CD4-positive, alpha-beta T cell (primary cell): ENCODE measurements around the gene NEGR1. TPM values are rescaled to one million over a fixed set of nuclear protein-coding genes. Genes with fewer than 3 reads are reported as not detected.

ENCODE experiments used
- ATAC-seq: fragments of 200-7000 bp; cut with Tn5 transposase; one replicate; pipeline ENCODE4 v1.10.0; 2022; ENCODE audit warnings: mild to moderate bottlenecking; ENCODE audit not compliant: poor library complexity
- CTCF ChIA-PET: fragments of 350-600 bp; sonication (Branson Sonifier 250); formaldehyde crosslinking; loops from one replicate; lab custom pipeline; 2021; ENCODE audit warnings: antibody characterized with exemption, inconsistent platforms; lab: Charles Lee
- POLR2A ChIA-PET: fragments of 350-600 bp; sonication (Branson Sonifier 250); formaldehyde crosslinking; loops from one replicate; lab custom pipeline; 2021; ENCODE audit warnings: antibody characterized with exemption, inconsistent platforms; lab: Charles Lee
- DNase-seq, 14 experiments: peaks; one replicate each; pipeline ENCODE4 v3.0.0-alpha.2; 2013 to 2020; ENCODE audit warnings: mixed read lengths in 2 of 14
- H3K27ac ChIP-seq, 2 donors: one replicate each; pipeline versions ENCODE4 v1.5.1 to v1.7.0; 2013; ENCODE audit warnings: low read length in 2 of 2, low read depth in 1 of 2, mild to moderate bottlenecking in 1 of 2
- H3K27me3 ChIP-seq, 2 experiments: 1 replicate in 1 of 2; 2 replicates in 1 of 2; pipeline versions ENCODE4 v1.6.1 to v1.7.0; 2013; ENCODE audit warnings: low read length in 2 of 2, control low read depth in 1 of 2, mild to moderate bottlenecking in 1 of 2, moderate library complexity in 1 of 2; ENCODE audit not compliant: insufficient read depth in 2 of 2, control insufficient read depth in 1 of 2
- H3K36me3 ChIP-seq: one replicate; pipeline ENCODE4 v1.6.1; 2013; ENCODE audit warnings: low read length, control low read depth; ENCODE audit not compliant: insufficient read depth
- H3K4me1 ChIP-seq: one replicate; pipeline ENCODE4 v1.6.1; 2013; ENCODE audit warnings: low read length, control low read depth; ENCODE audit not compliant: insufficient read depth
- H3K4me3 ChIP-seq: one replicate; pipeline ENCODE4 v1.5.1; 2013; ENCODE audit warnings: mild to moderate bottlenecking, low read length, moderate library complexity
- H3K9me3 ChIP-seq, 2 experiments: 1 replicate in 1 of 2; 2 replicates in 1 of 2; pipeline versions ENCODE4 v1.6.1 to v1.7.0; 2013; ENCODE audit warnings: low read length in 2 of 2, mild to moderate bottlenecking in 2 of 2, control low read depth in 1 of 2, moderate library complexity in 1 of 2; ENCODE audit not compliant: control insufficient read depth in 1 of 2, insufficient read depth in 1 of 2
- H3K27ac Mint-ChIP-seq: one replicate; pipeline ENCODE4 v1.8.0; 2020; ENCODE audit warnings: mixed read lengths
- H3K27me3 Mint-ChIP-seq: one replicate; pipeline ENCODE4 v1.8.0; 2021; ENCODE audit warnings: mixed read lengths
- H3K36me3 Mint-ChIP-seq: one replicate; pipeline ENCODE4 v1.8.0; 2021; ENCODE audit warnings: low read depth, mixed read lengths
- H3K4me1 Mint-ChIP-seq: one replicate; pipeline ENCODE4 v1.8.0; 2021; ENCODE audit warnings: low read depth, mixed read lengths
- H3K4me3 Mint-ChIP-seq: one replicate; pipeline ENCODE4 v1.8.0; 2020; ENCODE audit warnings: mild to moderate bottlenecking, mixed read lengths
- H3K9me3 Mint-ChIP-seq: one replicate; pipeline ENCODE4 v1.8.0; 2020; ENCODE audit warnings: mixed read lengths
- intact Hi-C, 2 experiments: fragments of 100-400 bp; cut with DNase I in 1 of 2; cut with micrococcal nuclease in 1 of 2; formaldehyde crosslinking; loops; one replicate each; pipeline versions ENCODE4 v1.15.1 to v1.9.0; 2023 to 2025; cut with DNase I, micrococcal nuclease
- total RNA-seq, 174 experiments: library from RNA in 2 of 174; stranded (reverse) in 2 of 174; gene quantifications; one replicate each; pipeline ENCODE4 v1.2.3 and lab custom pipeline; 2021 to 2026
- TF ChIP-seq, protein P1 (sequence below): fragments of 200-600 bp; IDR thresholded peaks from one replicate; pipeline ENCODE4 v1.8.0; 2022; ENCODE audit warnings: antibody characterized with exemption, mild to moderate bottlenecking

The NEGR1 gene
- total RNA-seq, 2 experiments from 2014 or later = 0.03 TPM

GRCh38 chr1:72182859-72183258, 99.5 kb downstream of the NEGR1 start:
- Histone ChIP-seq H3K9me3 (peaks cover 0 to 3% of the 10 kb centered on the region in 2 experiments), H3K36me3 (no peaks in the 10 kb centered on the region), H3K4me3 (no peak overlapping the region), H3K27ac (no peak overlapping the region), H3K4me1 (no peaks in the 10 kb centered on the region), H3K27me3 (no peaks in the 10 kb centered on the region)
- DNase-seq = no peak
- ATAC-seq = no peak
- Mint-ChIP-seq H3K27me3 (no peaks in the 10 kb centered on the region), H3K9me3 (no peaks in the 10 kb centered on the region), H3K36me3 (no peaks in the 10 kb centered on the region), H3K4me1 (no peaks in the 10 kb centered on the region), H3K27ac (no peak overlapping the region), H3K4me3 (no peak overlapping the region)
- POLR2A ChIA-PET = no interaction called here
- intact Hi-C loops = no loop called here
- CTCF ChIA-PET = no interaction called here
- TF ChIP-seq, protein P1, sequence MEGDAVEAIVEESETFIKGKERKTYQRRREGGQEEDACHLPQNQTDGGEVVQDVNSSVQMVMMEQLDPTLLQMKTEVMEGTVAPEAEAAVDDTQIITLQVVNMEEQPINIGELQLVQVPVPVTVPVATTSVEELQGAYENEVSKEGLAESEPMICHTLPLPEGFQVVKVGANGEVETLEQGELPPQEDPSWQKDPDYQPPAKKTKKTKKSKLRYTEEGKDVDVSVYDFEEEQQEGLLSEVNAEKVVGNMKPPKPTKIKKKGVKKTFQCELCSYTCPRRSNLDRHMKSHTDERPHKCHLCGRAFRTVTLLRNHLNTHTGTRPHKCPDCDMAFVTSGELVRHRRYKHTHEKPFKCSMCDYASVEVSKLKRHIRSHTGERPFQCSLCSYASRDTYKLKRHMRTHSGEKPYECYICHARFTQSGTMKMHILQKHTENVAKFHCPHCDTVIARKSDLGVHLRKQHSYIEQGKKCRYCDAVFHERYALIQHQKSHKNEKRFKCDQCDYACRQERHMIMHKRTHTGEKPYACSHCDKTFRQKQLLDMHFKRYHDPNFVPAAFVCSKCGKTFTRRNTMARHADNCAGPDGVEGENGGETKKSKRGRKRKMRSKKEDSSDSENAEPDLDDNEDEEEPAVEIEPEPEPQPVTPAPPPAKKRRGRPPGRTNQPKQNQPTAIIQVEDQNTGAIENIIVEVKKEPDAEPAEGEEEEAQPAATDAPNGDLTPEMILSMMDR = no peak

GRCh38 chr1:72178266-72178665, 104.1 kb downstream of the NEGR1 start:
- TF ChIP-seq, protein P1 = no peak
- Histone ChIP-seq H3K4me1 (no peaks in the 10 kb centered on the region), H3K27me3 (no peaks in the 10 kb centered on the region), H3K36me3 (no peaks in the 10 kb centered on the region), H3K9me3 (peaks cover 0 to 3% of the 10 kb centered on the region in 2 experiments), H3K27ac (no peak overlapping the region), H3K4me3 (no peak overlapping the region)
- DNase-seq = no peak
- Mint-ChIP-seq H3K27ac (no peak overlapping the region), H3K4me3 (no peak overlapping the region), H3K36me3 (no peaks in the 10 kb centered on the region), H3K9me3 (no peaks in the 10 kb centered on the region), H3K4me1 (no peaks in the 10 kb centered on the region), H3K27me3 (no peaks in the 10 kb centered on the region)
- intact Hi-C loops = no loop called here
- POLR2A ChIA-PET = no interaction called here
- ATAC-seq = no peak
- CTCF ChIA-PET = no interaction called here

GRCh38 chr1:72177711-72178110, 104.6 kb downstream of the NEGR1 start:
- no peaks in the 10 kb centered on the region for H3K4me1 ChIP-seq
- H3K36me3 ChIP-seq = no peaks in the 10 kb centered on the region
- TF ChIP-seq, protein P1 = no peak
- H3K4me3 Mint-ChIP-seq = no peak overlapping the region
- no peaks in the 10 kb centered on the region for H3K9me3 Mint-ChIP-seq
- ATAC-seq (no peak), DNase-seq (no peak)
- no peak overlapping the region for H3K27ac Mint-ChIP-seq
- POLR2A ChIA-PET = no interaction called here
- H3K4me3 ChIP-seq = no peak overlapping the region
- H3K27me3 Mint-ChIP-seq = no peaks in the 10 kb centered on the region
- intact Hi-C loops = no loop called here
- H3K27me3 ChIP-seq = no peaks in the 10 kb centered on the region
- no peaks in the 10 kb centered on the region for H3K36me3 Mint-ChIP-seq
- no peak overlapping the region for H3K27ac ChIP-seq
- CTCF ChIA-PET = no interaction called here
- H3K4me1 Mint-ChIP-seq = no peaks in the 10 kb centered on the region
- peaks cover 0 to 3% of the 10 kb centered on the region in 2 experiments for H3K9me3 ChIP-seq
